Measurements from ENCODE around the gene PGM2.

The PGM2 gene

DNA sequence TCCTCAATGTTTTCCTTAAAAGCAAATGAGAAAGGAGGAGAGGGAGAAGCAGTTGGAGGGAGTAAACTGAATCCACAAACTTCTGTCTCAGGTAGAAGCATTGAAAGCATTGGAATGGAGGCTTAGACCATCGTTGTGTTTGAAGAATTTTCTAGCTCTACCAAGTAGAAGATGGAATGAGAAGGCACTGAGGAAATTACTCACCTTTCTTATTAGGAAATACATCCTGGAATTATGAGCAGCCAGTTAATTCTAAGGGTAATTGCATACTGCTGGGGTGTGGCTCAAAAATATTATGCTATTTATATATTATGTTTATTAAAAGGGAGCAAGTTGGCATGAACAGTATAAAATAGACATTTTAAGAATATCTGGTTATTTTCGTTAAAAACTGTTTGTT is 12.9 kb downstream of the PGM2 start:
- H3K9me3 ChIP-seq (replicated peaks in 1 of 2; ENCODE audit: control insufficient read depth in 2 of 2, insufficient read depth in 1 of 2, low read depth in 1 of 2, low read length in 2 of 2) = no peaks in the 10 kb centered on the region
- no peak overlapping the region for H3K18ac ChIP-seq (ENCODE audit: low read length)
- no peak overlapping the region for H3K9ac ChIP-seq (ENCODE audit: low read depth, low read length, poor library complexity)
- no peak overlapping the region for H2AK5ac ChIP-seq (ENCODE audit: low read depth, low read length)
- WGBS, 2 donors (ENCODE audit: extremely low coverage in 2 of 2, insufficient read length in 2 of 2, insufficient replicate concordance in 1 of 2) = no CpG with 5 or more reads among the region's 2 CpGs
- H3K27ac ChIP-seq (replicated peaks; ENCODE audit: low read length) = no peak overlapping the region
- H3K79me1 ChIP-seq (ENCODE audit: low read depth, low read length) = no peaks in the 10 kb centered on the region
- H2AFZ ChIP-seq (ENCODE audit: low read length) = no peak overlapping the region
- DNase-seq (ENCODE audit: low spot score) = no peak
- H3K4me2 ChIP-seq (ENCODE audit: insufficient read depth, low read length, poor library complexity, severe bottlenecking) = no peak overlapping the region
- H3K36me3 ChIP-seq (replicated peaks in 1 of 2; ENCODE audit: control insufficient read depth in 2 of 2, insufficient read depth in 2 of 2, low read length in 2 of 2) = peaks cover 9 to 60% of the 10 kb centered on the region in 2 donors
- no peak overlapping the region for H2BK12ac ChIP-seq (ENCODE audit: low read length)
- H3K4me1 ChIP-seq (ENCODE audit: control insufficient read depth in 2 of 2, insufficient read depth in 1 of 2, low read depth in 1 of 2, low read length in 2 of 2) = peaks cover 2 to 5% of the 10 kb centered on the region in 2 donors
- H2BK120ac ChIP-seq (ENCODE audit: low read depth, low read length) = no peak overlapping the region
- H3K27me3 ChIP-seq (ENCODE audit: control insufficient read depth in 3 of 3, insufficient read depth in 3 of 3, low read depth in 1 of 3, low read length in 3 of 3) = no peaks in the 10 kb centered on the region
- H4K8ac ChIP-seq (ENCODE audit: low read depth, low read length) = no peak overlapping the region
- H4K91ac ChIP-seq (ENCODE audit: low read depth, low read length, poor library complexity) = no peak overlapping the region
- H3K4ac ChIP-seq (ENCODE audit: low read length) = no peak overlapping the region
- no peak overlapping the region for H3K14ac ChIP-seq (ENCODE audit: low read length)
- no peak overlapping the region for H2BK15ac ChIP-seq (ENCODE audit: low read length)
- H3K23ac ChIP-seq (ENCODE audit: low read depth, low read length, poor library complexity) = no peak overlapping the region
- H2BK5ac ChIP-seq (ENCODE audit: low read length) = no peak overlapping the region
- H3K4me3 ChIP-seq (ENCODE audit: low read length in 2 of 2) = no peak overlapping the region

DNA sequence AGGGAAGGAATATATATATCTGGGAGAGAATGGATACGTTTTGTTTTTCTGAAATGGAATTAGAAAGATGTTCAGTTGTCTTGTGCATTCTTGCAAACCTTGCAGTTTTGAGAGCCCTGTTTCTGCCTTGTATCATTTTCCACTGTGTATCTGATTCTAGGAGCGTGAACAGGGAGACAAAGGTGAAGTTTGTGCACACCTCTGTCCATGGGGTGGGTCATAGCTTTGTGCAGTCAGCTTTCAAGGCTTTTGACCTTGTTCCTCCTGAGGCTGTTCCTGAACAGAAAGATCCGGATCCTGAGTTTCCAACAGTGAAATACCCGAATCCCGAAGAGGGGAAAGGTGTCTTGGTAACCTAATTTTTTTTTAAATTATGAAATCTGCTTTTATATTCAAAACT is 17.7 kb downstream of the PGM2 start:
- Histone ChIP-seq H3K23ac (ENCODE audit: low read depth, low read length, poor library complexity) (no peak overlapping the region), H3K27me3 (ENCODE audit: control insufficient read depth in 3 of 3, insufficient read depth in 3 of 3, low read depth in 1 of 3, low read length in 3 of 3) (no peaks in the 10 kb centered on the region), H2BK5ac (ENCODE audit: low read length) (no peak overlapping the region), H3K9me3 (replicated peaks in 1 of 2; ENCODE audit: control insufficient read depth in 2 of 2, insufficient read depth in 1 of 2, low read depth in 1 of 2, low read length in 2 of 2) (no peaks in the 10 kb centered on the region), H2AFZ (ENCODE audit: low read length) (no peak overlapping the region), H4K8ac (ENCODE audit: low read depth, low read length) (no peak overlapping the region), H3K14ac (ENCODE audit: low read length) (no peak overlapping the region), H2BK15ac (ENCODE audit: low read length) (no peak overlapping the region), H3K27ac (replicated peaks; ENCODE audit: low read length) (no peak overlapping the region), H3K18ac (ENCODE audit: low read length) (no peak overlapping the region), H3K4me1 (ENCODE audit: control insufficient read depth in 2 of 2, insufficient read depth in 1 of 2, low read depth in 1 of 2, low read length in 2 of 2) (no peaks in the 10 kb centered on the region), H2AK5ac (ENCODE audit: low read depth, low read length) (no peak overlapping the region), H4K91ac (ENCODE audit: low read depth, low read length, poor library complexity) (no peak overlapping the region), H3K36me3 (replicated peaks in 1 of 2; ENCODE audit: control insufficient read depth in 2 of 2, insufficient read depth in 2 of 2, low read length in 2 of 2) (peaks cover 8 to 57% of the 10 kb centered on the region in 2 donors), H3K4me3 (ENCODE audit: low read length in 2 of 2) (no peak overlapping the region), H3K79me1 (ENCODE audit: low read depth, low read length) (no peaks in the 10 kb centered on the region), H3K9ac (ENCODE audit: low read depth, low read length, poor library complexity) (no peak overlapping the region), H2BK12ac (ENCODE audit: low read length) (no peak overlapping the region), H2BK120ac (ENCODE audit: low read depth, low read length) (no peak overlapping the region), H3K4me2 (ENCODE audit: insufficient read depth, low read length, poor library complexity, severe bottlenecking) (no peak overlapping the region), H3K4ac (ENCODE audit: low read length) (no peak overlapping the region)
- DNase-seq (ENCODE audit: low spot score) = no peak
- 100% methylated on average over 1 of the region's 5 CpGs; no CpG with 5 or more reads in 1 of the 2 donors for WGBS, 2 donors (ENCODE audit: extremely low coverage in 2 of 2, insufficient read length in 2 of 2, insufficient replicate concordance in 1 of 2)

DNA sequence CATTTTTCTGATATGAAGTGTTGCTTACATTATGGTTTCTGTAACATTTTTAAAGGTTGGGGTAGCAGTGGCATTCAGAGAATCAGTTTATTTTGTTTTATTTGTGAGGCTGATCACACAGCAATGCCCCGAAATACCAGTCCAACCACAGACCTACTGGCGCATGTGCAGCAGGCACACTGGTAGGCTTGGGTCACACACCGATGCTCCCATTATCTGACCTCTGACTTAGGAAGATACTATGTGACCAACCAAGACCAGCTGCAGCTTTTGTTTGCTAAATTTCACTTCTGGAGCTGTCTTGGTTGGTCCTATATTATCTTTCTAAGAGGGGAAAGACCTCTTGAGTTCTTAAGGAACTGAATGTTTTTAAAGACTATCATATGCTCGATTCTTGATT is 18.7 kb downstream of the PGM2 start:
- H2BK5ac ChIP-seq (ENCODE audit: low read length) = no peak overlapping the region
- WGBS, 2 donors (ENCODE audit: extremely low coverage in 2 of 2, insufficient read length in 2 of 2, insufficient replicate concordance in 1 of 2) = no CpG with 5 or more reads among the region's 4 CpGs
- no peak overlapping the region for H3K27ac ChIP-seq (replicated peaks; ENCODE audit: low read length)
- no peak for DNase-seq (ENCODE audit: low spot score)
- H2BK15ac ChIP-seq (ENCODE audit: low read length) = no peak overlapping the region
- H3K4me1 ChIP-seq (ENCODE audit: control insufficient read depth in 2 of 2, insufficient read depth in 1 of 2, low read depth in 1 of 2, low read length in 2 of 2) = no peaks in the 10 kb centered on the region
- H3K27me3 ChIP-seq (ENCODE audit: control insufficient read depth in 3 of 3, insufficient read depth in 3 of 3, low read depth in 1 of 3, low read length in 3 of 3) = no peaks in the 10 kb centered on the region
- H3K4ac ChIP-seq (ENCODE audit: low read length) = no peak overlapping the region
- H3K14ac ChIP-seq (ENCODE audit: low read length) = no peak overlapping the region
- H3K4me3 ChIP-seq (ENCODE audit: low read length in 2 of 2) = no peak overlapping the region
- no peak overlapping the region for H2BK12ac ChIP-seq (ENCODE audit: low read length)
- H2BK120ac ChIP-seq (ENCODE audit: low read depth, low read length) = no peak overlapping the region
- no peak overlapping the region for H3K18ac ChIP-seq (ENCODE audit: low read length)
- no peaks in the 10 kb centered on the region for H3K79me1 ChIP-seq (ENCODE audit: low read depth, low read length)
- H2AFZ ChIP-seq (ENCODE audit: low read length) = no peak overlapping the region
- H3K4me2 ChIP-seq (ENCODE audit: insufficient read depth, low read length, poor library complexity, severe bottlenecking) = no peak overlapping the region
- no peak overlapping the region for H3K23ac ChIP-seq (ENCODE audit: low read depth, low read length, poor library complexity)
- no peak overlapping the region for H3K9ac ChIP-seq (ENCODE audit: low read depth, low read length, poor library complexity)
- no peak overlapping the region for H4K8ac ChIP-seq (ENCODE audit: low read depth, low read length)
- no peak overlapping the region for H2AK5ac ChIP-seq (ENCODE audit: low read depth, low read length)
- H3K9me3 ChIP-seq (replicated peaks in 1 of 2; ENCODE audit: control insufficient read depth in 2 of 2, insufficient read depth in 1 of 2, low read depth in 1 of 2, low read length in 2 of 2) = no peaks in the 10 kb centered on the region
- peaks cover 8 to 57% of the 10 kb centered on the region in 2 donors for H3K36me3 ChIP-seq (replicated peaks in 1 of 2; ENCODE audit: control insufficient read depth in 2 of 2, insufficient read depth in 2 of 2, low read length in 2 of 2)
- no peak overlapping the region for H4K91ac ChIP-seq (ENCODE audit: low read depth, low read length, poor library complexity)

DNA sequence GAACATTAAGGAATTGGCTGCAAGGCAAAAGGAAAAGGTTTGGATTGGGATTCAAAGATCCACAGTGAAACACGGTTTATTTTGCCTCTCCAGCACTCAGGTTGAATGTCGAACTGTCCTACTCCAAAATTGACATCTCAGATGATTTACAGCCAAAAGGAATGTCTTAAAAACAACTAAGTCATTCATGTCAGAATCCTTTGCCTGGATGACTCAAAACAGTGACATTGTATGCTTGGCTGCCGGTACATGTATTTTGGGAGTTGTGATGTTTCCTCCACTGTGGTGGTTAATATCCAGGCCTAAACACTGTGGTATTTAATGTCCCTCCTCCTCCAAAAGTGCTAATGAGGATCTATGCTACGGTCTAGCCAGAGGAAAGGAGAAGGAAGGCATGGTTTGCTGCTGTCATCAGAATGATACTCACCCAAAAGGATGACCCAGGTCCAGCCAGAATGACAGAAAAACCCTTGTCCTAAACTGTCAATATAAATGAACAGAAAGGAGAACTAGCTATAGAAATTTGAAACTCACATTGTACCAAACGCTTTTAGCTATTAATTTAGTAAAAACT is 20.9 kb downstream of the PGM2 start:
- Histone ChIP-seq H2AK5ac (ENCODE audit: low read depth, low read length) (no peak overlapping the region), H3K4me1 (ENCODE audit: control insufficient read depth in 2 of 2, insufficient read depth in 1 of 2, low read depth in 1 of 2, low read length in 2 of 2) (peaks cover 0 to 4% of the 10 kb centered on the region in 2 donors), H4K8ac (ENCODE audit: low read depth, low read length) (no peak overlapping the region), H3K9me3 (replicated peaks in 1 of 2; ENCODE audit: control insufficient read depth in 2 of 2, insufficient read depth in 1 of 2, low read depth in 1 of 2, low read length in 2 of 2) (no peaks in the 10 kb centered on the region), H2BK12ac (ENCODE audit: low read length) (no peak overlapping the region), H3K27me3 (ENCODE audit: control insufficient read depth in 3 of 3, insufficient read depth in 3 of 3, low read depth in 1 of 3, low read length in 3 of 3) (no peaks in the 10 kb centered on the region), H2AFZ (ENCODE audit: low read length) (no peak overlapping the region), H2BK15ac (ENCODE audit: low read length) (no peak overlapping the region), H3K9ac (ENCODE audit: low read depth, low read length, poor library complexity) (no peak overlapping the region), H2BK5ac (ENCODE audit: low read length) (no peak overlapping the region), H3K4me3 (ENCODE audit: low read length in 2 of 2) (no peak overlapping the region), H2BK120ac (ENCODE audit: low read depth, low read length) (no peak overlapping the region), H3K4me2 (ENCODE audit: insufficient read depth, low read length, poor library complexity, severe bottlenecking) (no peak overlapping the region), H3K18ac (ENCODE audit: low read length) (no peak overlapping the region), H3K23ac (ENCODE audit: low read depth, low read length, poor library complexity) (no peak overlapping the region), H3K79me1 (ENCODE audit: low read depth, low read length) (no peaks in the 10 kb centered on the region), H4K91ac (ENCODE audit: low read depth, low read length, poor library complexity) (no peak overlapping the region), H3K4ac (ENCODE audit: low read length) (no peak overlapping the region), H3K14ac (ENCODE audit: low read length) (no peak overlapping the region), H3K27ac (replicated peaks; ENCODE audit: low read length) (no peak overlapping the region), H3K36me3 (replicated peaks in 1 of 2; ENCODE audit: control insufficient read depth in 2 of 2, insufficient read depth in 2 of 2, low read length in 2 of 2) (peaks cover 1 to 51% of the 10 kb centered on the region in 2 donors)
- WGBS, 2 donors (ENCODE audit: extremely low coverage in 2 of 2, insufficient read length in 2 of 2, insufficient replicate concordance in 1 of 2) = no CpG with 5 or more reads among the region's 5 CpGs
- DNase-seq (ENCODE audit: low spot score) = no peak

Data from neuronal stem cell (in vitro differentiated cells).